LNCaP clone FGC (cell line): Measurements from ENCODE around the gene ATP8B1.

Experiments used
- DNase-seq: peaks from one replicate; pipeline ENCODE4 v3.0.0-alpha.2; 2011; ENCODE audit warnings: low read depth
- H3K4me3 ChIP-seq: 2 replicates; pipeline ENCODE4 v1.5.1; 2011; ENCODE audit warnings: mild to moderate bottlenecking, low read depth, low read length, control low read depth
- CTCF ChIP-seq: IDR thresholded peaks from 2 replicates; pipeline ENCODE4 v1.5.1; 2012; ENCODE audit warnings: mild to moderate bottlenecking; ENCODE audit not compliant: control insufficient read depth, insufficient read depth; ENCODE audit errors: extremely low read depth

The ATP8B1 gene

GRCh38 chr18:57807336-57808117 is 4.4 kb upstream of the ATP8B1 start:
- no peak overlapping the region for H3K4me3 ChIP-seq
- DNase-seq: peak; percentile 30
- no peak for TF ChIP-seq CTCF

- no peak for TF ChIP-seq CTCF
- DNase-seq: no peak
Measured at GRCh38 chr18:57806978-57807285, 3.8 kb upstream of the ATP8B1 start.

GRCh38 chr18:57806201-57806977 is 3.3 kb upstream of the ATP8B1 start:
- no peak for TF ChIP-seq CTCF
- no peak for DNase-seq
- H3K4me3 ChIP-seq: no peak overlapping the region

More at GRCh38 chr18:57806978-57807285, 3.8 kb upstream of the ATP8B1 start:
- H3K4me3 ChIP-seq: no peak overlapping the region

DNA sequence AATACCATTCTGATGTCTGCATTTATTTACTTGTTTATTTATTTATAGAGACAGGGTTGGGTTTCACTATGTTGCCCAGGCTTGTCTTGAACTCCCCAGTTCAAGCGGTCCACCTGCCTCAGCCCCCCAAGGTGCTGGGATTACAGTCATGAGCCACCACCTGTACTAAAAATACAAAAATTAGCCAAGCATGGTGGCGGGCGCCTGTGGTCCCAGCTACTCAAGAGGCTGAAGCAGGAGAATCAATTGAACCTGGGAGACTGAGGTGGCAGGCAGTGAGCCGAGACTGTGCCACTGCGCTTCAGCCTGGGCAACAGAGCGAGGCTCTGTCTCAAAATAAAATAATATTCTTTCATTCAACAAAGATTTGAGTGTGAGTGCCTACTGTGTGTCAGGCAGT is 2.0 kb upstream of the ATP8B1 start:
- H3K4me3 ChIP-seq: no peak overlapping the region
- TF ChIP-seq CTCF: no peak
- DNase-seq: no peak

GRCh38 chr18:57804557-57804956 is 1.4 kb upstream of the ATP8B1 start:
- H3K4me3 ChIP-seq: no peak overlapping the region
- DNase-seq: no peak
- no peak for TF ChIP-seq CTCF

- peak overlapping the region; percentile 98 for H3K4me3 ChIP-seq
- no peak for DNase-seq
- no peak for TF ChIP-seq CTCF
Measured at GRCh38 chr18:57802213-57803102, 657 bp downstream of the ATP8B1 start.
